GM12873 (cell line): ENCODE data around the gene MMP19.

Experiments used
- TF ChIP-seq, protein P1 (sequence below): IDR thresholded peaks from 2 replicates; pipeline ENCODE4 v1.5.1; 2012; ENCODE audit warnings: low read depth, mild to moderate bottlenecking, moderate library complexity, low read length, control low read depth; ENCODE audit not compliant: insufficient read depth; ENCODE audit errors: missing control alignments

The MMP19 gene

DNA sequence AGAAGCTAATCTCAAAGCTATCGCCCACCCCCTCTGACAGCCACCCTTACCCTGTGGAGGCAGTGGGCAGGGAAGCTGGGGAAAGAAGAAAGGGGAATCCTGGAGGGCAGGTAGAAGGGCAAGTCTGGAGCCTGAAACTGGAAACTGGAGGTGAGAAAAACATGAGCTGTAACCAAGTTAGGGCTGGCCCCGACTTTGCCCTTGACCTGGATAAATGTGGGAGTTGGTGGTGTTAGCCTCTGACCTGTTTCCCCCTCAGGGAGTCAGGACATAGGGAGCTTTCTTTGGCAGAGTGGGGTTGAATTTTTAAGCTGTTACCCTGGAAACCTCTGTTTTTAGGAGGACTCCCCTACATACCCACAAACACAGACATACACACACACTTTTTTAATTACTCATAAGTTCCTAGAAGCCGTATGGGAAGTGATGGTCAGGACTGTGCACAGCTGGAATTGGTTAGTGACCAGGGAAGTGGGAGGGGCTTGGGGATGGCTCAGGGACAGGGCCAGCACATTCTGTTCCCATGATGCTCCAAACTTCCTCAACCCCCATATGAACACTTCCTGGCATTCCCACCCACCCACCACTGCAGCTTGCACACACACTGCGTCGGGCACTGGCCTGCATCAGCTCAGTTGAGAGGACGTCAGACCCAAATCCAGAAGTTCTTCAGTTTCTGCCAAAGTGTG is 5.0 kb upstream of the MMP19 start:
- TF ChIP-seq, protein P1, sequence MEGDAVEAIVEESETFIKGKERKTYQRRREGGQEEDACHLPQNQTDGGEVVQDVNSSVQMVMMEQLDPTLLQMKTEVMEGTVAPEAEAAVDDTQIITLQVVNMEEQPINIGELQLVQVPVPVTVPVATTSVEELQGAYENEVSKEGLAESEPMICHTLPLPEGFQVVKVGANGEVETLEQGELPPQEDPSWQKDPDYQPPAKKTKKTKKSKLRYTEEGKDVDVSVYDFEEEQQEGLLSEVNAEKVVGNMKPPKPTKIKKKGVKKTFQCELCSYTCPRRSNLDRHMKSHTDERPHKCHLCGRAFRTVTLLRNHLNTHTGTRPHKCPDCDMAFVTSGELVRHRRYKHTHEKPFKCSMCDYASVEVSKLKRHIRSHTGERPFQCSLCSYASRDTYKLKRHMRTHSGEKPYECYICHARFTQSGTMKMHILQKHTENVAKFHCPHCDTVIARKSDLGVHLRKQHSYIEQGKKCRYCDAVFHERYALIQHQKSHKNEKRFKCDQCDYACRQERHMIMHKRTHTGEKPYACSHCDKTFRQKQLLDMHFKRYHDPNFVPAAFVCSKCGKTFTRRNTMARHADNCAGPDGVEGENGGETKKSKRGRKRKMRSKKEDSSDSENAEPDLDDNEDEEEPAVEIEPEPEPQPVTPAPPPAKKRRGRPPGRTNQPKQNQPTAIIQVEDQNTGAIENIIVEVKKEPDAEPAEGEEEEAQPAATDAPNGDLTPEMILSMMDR: no peak

DNA sequence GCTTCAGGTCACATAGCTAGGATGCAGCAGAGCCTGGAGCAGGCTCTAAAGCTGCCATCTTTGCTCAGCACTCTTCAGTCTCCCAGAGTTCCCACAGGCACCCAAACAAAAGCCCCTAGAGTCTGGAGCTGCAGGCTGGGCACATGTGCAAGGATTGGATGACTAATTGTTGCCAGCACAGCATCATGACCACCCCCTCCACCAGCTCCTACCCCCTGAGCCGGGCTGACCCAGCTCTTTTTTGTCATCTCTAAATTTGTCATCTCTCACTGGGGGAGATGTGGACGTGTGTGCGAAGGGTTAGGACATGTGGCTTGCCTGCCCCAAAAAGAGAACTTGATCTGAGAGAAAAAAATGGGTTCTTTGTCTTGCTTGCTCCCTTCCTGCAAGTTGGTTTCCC is 4.3 kb upstream of the MMP19 start:
- TF ChIP-seq, protein P1: no peak

DNA sequence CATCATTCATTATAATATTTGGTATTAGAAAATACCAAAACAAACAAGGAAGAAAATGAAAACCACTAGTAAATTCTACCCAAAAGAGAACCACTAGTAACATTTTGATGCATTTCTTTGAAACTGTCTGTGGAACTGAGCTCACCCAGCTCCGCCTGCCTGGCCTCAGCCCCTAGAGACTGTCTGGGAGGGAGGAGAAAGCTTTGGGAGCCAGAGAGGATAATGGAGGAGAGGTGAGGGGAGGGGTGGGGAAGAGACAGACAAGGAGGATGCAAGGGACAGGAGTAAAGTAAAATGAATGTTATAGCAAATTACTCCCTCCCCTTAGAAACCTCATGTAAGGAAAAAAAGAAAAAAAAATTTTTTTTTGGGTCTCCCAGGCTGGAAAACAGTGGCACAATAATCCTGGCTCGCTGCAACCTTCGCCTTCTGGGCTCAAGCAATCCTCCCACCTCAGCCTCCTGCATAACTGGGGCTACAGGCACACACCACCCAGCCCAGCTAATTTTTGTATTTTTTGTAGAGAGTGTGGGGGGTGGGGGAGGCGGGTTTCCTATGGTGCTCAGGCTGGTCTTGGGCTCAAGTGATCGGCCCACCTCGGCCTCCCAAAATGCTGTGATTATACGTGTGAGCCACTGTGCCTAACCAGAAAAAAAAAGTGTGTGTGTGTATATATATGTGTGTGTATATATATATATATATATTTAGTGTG is 3.2 kb upstream of the MMP19 start:
- TF ChIP-seq, protein P1: no peak

DNA sequence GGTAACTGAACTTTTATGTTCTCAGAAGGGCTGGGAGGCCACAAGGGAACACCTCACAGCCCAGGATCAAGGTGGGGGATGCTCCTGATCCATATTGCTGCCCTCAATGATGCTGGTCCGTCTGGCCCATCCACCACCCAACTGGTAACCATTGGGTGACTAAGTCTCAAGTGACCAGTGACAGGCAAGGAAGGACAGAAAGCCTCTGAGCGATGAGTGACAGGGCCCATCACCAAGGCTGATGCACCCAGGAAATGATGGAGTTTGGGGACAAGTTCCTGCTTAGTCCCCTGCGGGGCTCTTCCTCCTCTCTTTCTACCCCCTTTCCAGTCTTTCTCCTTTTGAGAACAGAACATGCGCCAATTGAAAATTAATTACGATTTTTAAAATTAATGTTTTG is 2.6 kb upstream of the MMP19 start:
- TF ChIP-seq, protein P1: no peak

DNA sequence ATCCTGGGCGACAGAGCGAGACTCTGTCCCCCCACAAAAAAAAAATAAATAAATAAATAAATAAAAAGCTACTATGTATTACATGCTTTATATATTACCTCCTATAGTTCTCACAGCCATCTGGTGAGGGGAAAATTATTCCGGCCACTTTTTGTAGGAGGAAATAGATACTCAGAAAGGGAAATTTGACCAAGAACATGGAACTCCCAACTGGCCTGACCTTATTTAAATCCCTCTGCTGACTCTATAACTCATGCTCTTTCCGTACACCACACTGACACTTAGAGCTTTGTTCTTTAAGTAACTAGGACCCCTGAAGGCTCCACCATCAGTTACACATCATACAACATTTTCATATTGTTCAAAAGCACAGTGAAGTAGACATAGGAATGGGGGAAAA is 2.2 kb upstream of the MMP19 start:
- TF ChIP-seq, protein P1: no peak

DNA sequence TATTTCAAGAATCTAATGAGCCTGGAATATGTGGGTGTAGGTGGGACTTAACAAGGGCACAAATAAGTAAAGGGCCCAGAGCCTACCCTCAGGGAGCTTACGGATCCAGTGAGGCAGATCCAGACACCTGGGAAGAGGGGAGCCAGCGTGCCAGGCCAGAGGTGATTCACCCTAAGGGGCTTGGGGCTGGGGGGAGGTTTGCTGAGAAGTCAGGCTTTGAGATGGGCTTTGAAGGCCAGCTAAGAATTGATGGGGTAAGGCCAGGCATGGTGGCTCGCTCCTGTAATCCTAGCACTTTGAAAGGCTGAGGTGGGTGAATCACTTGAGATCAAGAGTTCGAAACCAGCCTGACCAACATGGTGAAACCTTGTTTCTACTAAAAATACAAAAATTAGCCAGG is 695 bp upstream of the MMP19 start:
- TF ChIP-seq, protein P1: no peak

DNA sequence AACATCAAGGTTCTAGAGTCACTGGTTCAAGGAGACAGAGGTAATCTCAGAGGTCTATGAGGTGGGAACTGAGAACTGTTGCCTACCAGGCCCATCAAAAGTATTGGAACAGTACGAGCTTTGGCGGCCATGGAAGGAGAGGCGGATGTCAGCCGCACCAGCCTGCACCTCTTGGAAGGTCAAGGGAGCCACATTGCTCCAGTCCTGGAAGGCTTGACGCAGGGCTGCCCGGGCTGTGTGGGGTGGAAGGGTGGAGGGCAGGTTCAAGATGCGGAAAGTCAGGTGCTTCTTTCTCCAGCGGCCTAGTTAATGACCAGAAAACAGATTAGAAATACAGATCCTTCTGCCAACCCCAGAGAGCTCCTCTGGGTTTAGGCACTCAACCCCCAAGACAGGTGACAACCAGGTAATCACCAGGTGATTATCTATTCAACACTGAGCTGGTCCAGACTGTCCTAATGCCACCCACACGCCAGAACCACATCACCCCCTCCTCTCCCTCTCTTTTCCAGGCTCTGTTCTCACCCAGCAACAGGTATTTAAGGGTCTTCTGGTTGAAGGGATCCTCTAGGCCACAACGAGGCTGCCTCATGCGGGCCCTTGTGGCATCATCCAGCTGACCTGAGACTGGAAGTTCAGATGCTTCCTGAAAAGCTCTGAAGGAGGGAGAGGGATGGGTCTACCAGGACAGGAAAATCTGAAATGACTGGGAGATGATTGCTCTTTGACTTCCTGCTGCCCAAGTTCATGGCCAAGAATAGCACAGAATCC is 2.0 kb downstream of the MMP19 start:
- TF ChIP-seq, protein P1: no peak
